ENCODE data around the gene F7. TPM values are rescaled to one million over a fixed set of nuclear protein-coding genes. Genes with fewer than 3 reads are reported as not detected.
"Not testable (repeated sequence)": the region's sequence is repeated elsewhere in the genome, so short reads cannot be mapped to it uniquely, and the experiment has no call there.

Gene F7
- not detected for total RNA-seq
- long read RNA-seq, result 0 reads

DNA sequence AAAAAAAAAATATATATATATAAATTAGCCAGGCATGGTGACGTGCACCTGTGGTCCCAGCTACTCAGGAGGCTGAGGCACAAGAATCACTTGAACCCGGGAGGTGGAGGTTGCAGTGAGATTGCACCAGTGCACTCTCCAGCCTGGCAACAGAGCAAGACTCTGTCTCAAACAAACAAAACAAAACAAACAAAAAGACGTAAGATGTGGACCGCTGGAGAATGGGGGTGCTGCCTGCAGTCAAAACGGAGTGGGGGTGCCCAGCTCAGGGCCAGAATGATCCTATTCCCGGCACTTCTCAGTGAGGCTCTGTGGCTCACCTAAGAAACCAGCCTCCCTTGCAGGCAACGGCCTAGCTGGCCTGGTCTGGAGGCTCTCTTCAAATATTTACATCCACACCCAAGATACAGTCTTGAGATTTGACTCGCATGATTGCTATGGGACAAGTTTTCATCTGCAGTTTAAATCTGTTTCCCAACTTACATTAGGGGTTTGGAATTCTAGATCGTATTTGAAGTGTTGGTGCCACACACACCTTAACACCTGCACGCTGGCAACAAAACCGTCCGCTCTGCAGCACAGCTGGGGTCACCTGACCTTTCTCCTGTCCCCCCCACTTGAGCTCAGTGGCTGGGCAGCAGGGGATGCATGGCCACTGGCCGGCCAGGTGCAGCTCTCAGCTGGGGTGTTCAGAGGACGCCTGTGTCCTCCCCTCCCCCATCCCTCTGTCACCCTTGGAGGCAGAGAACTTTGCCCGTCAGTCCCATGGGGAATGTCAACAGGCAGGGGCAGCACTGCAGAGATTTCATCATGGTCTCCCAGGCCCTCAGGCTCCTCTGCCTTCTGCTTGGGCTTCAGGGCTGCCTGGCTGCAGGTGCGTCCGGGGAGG, at the start of gene F7:
TSS of gene F7 (plus strand) at position 760 of the 889 bp plus-strand sequence. CDS start at position 811, 51 bp downstream.
- DNase-seq (peak; percentile 23), ATAC-seq (no peak)
- intact Hi-C loops (cut with micrococcal nuclease), result no loop called here

GRCh38 chr13:113057084-113057483, 48.5 kb upstream of the F7 start:
- intact Hi-C loops (cut with micrococcal nuclease), result no loop called here
- no peak for ATAC-seq
- DNase-seq, result no peak

GRCh38 chr13:113057559-113057958, 48.0 kb upstream of the F7 start:
- DNase-seq; ATAC-seq; intact Hi-C loops (cut with micrococcal nuclease): not testable (repeated sequence)

DNA sequence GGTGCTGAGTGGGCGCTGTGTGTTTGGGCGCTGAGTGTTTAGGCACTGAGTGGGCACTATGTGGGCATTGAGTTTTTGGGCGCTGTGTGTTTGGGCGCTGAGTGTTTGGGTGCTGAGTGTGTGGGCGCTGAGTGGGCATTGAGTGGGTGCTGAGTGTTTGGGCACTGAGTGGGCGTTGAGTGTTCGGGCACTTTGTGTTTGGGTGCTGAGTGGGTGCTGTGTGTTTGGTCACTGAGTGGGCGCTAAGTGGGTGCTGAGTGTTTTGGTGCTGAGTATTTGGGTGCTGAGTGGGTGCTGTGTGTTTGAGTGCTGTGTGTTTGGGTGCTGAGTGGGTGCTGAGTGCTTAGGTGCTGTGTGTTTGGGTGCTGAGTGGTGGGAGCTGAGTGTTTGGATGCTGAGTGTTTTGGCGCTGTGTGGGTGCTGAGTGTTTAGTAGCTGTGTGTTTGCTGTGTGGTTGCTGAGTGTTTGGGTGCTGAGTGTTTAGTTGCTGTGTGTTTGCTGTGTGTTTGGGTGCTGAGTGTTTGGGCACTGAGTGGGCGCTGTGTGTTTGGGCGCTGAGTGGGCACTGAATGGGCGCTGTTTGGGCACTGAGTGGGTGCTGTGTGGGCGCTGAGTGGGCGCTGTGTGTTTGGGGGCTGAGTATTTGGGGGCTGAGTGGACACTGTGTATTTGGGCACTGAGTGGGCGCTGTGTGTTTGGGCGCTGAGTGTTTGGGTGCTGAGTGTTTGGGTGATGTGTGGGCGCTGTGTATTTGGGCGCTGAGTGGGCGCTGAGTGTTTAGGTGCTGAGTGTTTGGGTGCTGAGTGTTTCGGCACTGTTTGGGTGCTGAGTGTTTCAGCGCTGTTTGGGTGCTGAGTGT, 47.2 kb upstream of the F7 start:
- DNase-seq, result no peak
- no peak for ATAC-seq
- intact Hi-C loops (cut with micrococcal nuclease), result no loop called here

- no peak for ATAC-seq
- intact Hi-C loops (cut with micrococcal nuclease), result no loop called here
These were observed 46.4 kb upstream of the F7 start for GRCh38 chr13:113058988-113059850.

GRCh38 chr13:113059891-113060290, 45.7 kb upstream of the F7 start:
- intact Hi-C loops (cut with micrococcal nuclease), result no loop called here
- no peak for DNase-seq
- ATAC-seq, result no peak

More at GRCh38 chr13:113058988-113059850, 46.4 kb upstream of the F7 start:
- peak; percentile 13 for DNase-seq

DNA sequence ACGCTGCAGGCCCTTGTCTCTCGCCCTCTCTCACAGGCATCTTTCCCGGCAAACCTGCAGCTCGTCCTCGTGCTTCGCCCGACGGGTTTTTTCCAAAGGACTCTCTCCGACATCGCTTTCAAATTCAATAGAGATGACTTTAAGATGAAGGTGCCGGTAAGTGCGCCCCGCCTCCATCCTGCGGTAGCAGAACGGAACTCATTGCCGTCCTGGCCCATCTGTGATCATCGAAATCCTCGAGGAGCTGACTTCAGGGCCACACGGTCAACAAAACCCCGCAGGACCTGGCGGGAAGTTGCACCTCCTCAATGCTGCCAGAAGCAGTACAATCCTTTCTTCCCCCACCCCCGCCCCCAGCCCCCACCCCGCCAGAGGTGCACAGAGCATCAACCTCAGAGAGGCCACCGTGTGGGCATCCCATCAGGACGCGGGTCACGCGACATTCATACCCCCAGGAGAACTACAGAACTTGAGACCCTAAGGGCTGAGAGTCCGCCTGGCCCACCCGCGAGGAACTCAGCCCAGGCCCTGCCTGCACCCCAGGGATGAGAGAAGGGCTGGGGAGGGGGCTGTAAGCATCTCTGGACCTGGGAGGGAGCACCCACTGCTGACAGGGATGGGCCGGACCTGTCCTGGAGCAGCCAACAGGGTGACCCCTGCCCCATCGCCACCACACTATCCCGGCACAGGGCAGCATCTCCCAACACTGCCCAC, 44.9 kb upstream of the F7 start:
- no peak for ATAC-seq
- peak; percentile 20 for DNase-seq
- intact Hi-C loops (cut with micrococcal nuclease), result no loop called here

- DNase-seq (peak; percentile 11), ATAC-seq (no peak)
- intact Hi-C loops (cut with micrococcal nuclease), result no loop called here
These were observed 44.3 kb upstream of the F7 start for GRCh38 chr13:113061271-113061625.

DNA sequence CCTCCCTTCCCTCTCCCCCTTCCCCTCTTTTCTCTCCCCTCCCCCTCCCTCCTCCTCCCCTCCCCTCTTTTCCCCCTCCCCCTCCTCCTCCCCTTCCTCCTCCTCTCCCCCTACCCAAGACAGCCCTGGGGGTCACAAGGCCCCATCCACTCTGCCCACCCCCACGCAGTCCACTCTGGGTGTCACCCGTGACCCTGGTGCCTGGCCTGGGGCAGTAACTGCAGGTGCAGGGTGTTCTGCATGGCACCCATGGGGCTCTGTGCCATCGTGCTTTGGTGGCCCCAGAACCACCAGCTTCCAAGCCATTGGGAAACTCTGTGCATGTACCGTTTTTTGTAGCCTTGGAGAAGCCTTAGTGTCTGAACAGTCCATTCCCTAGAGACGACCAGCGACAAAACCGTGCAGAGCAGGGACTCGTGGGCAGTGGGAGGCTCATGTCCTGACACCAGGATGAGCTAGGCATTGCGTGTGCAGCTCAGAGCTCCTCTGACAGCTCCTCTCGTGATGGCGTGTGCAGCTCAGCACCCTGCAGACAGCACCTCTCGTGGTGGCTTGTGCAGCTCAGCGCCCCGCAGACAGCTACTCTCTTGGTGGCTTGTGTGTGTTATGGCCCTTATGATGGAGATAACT, 43.7 kb upstream of the F7 start:
- peak; percentile 13 for DNase-seq
- intact Hi-C loops (cut with micrococcal nuclease), result no loop called here
- ATAC-seq, result no peak

DNA sequence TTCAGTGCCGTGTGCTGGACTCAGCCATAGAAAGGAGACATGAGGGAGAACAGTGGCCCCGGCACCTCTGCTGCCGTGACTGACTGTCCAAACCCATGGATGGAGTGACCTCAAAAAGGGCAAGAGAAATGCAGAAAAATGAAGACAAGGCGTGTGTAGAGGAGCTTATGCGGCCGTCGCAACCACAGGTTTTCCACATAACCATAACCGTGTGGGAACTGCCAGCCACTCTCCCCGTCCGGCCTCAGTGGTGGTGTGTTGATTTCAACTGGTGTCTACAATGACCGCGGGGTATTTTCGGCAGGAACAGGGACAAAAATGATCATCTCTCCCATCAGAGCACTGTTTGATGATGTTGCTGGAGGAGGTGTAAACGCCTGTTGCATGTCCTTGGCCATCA, 42.9 kb upstream of the F7 start:
- ATAC-seq (no peak), DNase-seq (no peak)
- intact Hi-C loops (cut with micrococcal nuclease), result no loop called here

DNA sequence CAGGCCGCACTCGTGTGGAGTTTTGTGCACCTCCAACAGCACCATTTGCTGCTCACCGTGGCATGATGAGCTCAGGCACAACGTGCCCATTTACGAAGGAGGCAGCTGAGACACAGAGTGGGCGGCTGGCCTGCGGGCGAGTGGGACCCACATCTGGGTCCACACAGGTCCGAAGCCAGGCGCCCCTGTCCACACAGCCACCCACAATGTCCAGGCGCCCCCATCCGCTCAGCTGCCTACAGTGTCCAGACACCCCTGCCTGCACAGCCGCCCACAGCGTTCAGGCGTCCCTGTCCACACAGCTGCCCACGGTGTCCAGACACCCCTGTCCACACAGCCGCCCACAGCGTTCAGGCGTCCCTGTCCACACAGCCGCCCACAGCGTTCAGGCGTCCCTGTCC, 42.5 kb upstream of the F7 start:
- ATAC-seq (no peak), DNase-seq (peak; percentile 20)
- intact Hi-C loops (cut with micrococcal nuclease), result no loop called here

DNA sequence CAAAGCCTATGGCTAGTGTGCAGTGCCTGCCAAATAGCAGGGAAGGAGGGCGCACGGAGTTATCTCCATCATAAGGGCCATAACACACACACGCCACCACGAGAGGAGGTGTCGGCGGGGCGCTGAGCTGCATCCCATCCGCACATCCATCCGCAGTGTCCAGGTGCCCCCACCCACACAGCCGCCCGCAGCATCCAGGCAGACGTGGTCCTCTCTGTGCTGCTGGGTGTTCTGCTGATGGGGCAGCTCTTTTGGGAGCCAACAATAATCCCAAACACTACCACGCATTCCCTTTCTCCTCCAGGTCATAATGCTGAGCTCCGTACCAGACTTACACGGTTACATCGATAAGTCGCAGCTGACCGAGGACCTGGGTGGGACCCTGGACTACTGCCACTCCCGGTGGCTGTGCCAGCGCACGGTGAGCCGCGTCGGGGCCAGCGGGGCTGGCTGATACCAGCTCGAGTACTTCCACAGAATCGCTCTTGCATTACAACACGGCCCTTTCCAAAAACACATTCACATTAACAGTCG, 41.5 kb upstream of the F7 start:
- peak; percentile 30 for DNase-seq
- intact Hi-C loops (cut with micrococcal nuclease), result no loop called here
- no peak for ATAC-seq

DNA sequence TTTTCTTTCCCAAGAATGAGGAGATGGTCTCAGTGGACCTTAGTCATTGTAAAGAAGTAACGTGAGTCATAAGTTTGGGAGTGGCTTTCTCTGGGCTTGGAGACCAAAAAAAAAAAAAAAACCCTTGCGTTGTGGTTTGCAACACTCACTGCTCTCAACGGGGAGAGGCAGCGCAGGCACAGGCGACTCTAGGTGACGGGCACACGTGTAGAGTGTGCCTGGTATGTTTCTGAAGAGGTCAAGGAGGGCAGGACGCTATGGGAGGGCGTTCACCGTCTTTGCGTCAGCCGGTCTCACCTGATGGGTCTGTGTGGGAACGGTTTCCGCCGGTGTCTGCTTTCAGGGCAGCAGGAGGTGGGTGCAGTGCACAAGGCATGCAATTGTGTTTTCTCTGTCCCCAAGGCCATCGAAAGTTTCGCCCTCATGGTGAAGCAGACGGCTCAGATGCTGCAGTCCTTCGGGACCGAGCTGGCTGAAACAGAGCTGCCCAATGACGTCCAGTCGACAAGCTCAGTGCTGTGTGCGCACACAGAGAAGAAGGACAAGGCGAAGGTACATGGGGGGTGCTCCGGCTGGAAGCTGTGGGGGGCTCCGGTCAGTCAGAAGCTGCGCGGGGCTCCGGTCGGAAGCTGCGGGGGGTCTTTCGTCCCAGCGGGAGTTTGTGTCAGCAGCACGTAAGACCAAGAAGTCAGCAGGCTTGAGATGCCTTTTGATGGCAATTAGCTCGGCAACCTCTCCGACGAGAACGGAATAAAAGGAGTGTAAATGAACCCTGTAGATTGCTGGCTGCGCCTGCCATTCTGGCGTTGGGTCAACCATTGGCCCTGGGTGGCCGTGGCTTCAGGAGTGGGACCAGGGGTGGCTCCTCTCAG, 40.8 kb upstream of the F7 start:
- ATAC-seq (peak; percentile 57), DNase-seq (peak; percentile 20)
- intact Hi-C loops (cut with micrococcal nuclease), result no loop called here

DNA sequence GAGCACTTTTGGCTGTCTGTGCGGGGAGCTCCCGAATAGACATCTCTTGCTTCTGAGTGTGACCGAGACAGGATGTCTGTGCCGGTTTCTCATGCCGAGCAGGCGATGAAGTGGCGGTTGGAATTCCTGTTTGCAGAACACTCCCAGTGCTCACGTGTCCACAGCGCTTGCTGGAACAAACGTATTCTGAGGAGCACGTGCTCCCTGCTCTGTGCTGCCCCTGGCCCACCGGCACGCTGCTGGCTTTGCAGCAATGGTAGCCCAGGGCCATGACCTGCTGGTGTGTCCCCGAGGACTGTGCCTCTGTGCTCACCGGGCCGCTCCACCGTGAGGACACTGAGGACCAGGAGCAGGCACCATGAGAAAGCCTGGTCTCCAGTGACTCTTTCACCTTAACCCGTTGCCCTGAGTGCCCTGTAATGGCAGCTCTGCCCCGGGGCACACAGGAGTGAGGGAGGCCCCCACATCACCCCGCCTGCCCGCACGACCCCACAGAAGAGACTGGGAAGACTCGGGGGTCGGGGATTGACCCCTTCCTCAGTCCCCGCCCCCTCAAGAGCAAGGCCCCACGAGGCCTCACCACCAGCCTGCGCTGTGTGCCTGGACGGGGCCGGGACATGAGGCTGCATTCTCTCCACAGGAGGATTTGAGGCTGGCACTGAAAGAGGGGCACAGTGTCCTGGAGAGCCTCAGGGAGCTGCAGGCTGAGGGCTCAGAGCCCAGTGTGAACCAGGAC, 40.0 kb upstream of the F7 start:
- peak; percentile 44 for ATAC-seq

GRCh38 chr13:113066142-113066455, 39.5 kb upstream of the F7 start:
- DNase-seq (no peak), ATAC-seq (no peak)
- intact Hi-C loops (cut with micrococcal nuclease), result no loop called here

More for the DNA sequence above, 40.0 kb upstream of the F7 start:
- intact Hi-C loops (cut with micrococcal nuclease), result no loop called here
- peak; percentile 41 for DNase-seq

- intact Hi-C loops (cut with micrococcal nuclease), result no loop called here
- ATAC-seq (no peak), DNase-seq (peak; percentile 22)
These were observed 38.8 kb upstream of the F7 start for GRCh38 chr13:113066746-113067145.
